Lower leg skin (tissue), 4 donors: ENCODE results near the gene GGACT. TPM values are rescaled to one million over a fixed set of nuclear protein-coding genes. Genes with fewer than 3 reads are reported as not detected.

Experiments
- DNase-seq, 2 donors: peaks; one replicate each; pipeline ENCODE4 v3.0.0-alpha.2; 2019; ENCODE audit warnings: low spot score in 2 of 2
- H3K4me3 ChIP-seq: fragments of 200-600 bp; sonication (generic); 2 replicates; pipeline ENCODE4 v1.5.1; 2017; ENCODE audit warnings: mild to moderate bottlenecking, low read depth; ENCODE audit not compliant: poor library complexity, severe bottlenecking
- CTCF ChIP-seq, 3 donors: fragments of 450-650 bp; IDR thresholded peaks; one replicate each; pipeline ENCODE4 v1.5.1; 2016; ENCODE audit warnings: antibody characterized with exemption in 3 of 3, mild to moderate bottlenecking in 3 of 3, moderate library complexity in 2 of 3
- POLR2A ChIP-seq, 2 donors: fragments of 450-650 bp; IDR thresholded peaks; one replicate each; pipeline ENCODE4 v1.6.1; 2016 to 2017; ENCODE audit warnings: antibody characterized with exemption in 2 of 2, mild to moderate bottlenecking in 1 of 2, moderate library complexity in 1 of 2
- WGBS, 2 donors: methylation state at CpG; one replicate each; pipeline ENCODE4 v1.1.5; 2018; 5-methylcytosine and 5-hydroxymethylcytosine counted together
- intact Hi-C: fragments of 100-400 bp; cut with DNase I; formaldehyde crosslinking; loops from one replicate; pipeline ENCODE4 v1.15.0; 2023; ENCODE audit warnings: low total_unique reads
- total RNA-seq, 4 donors: library from RNA; depleted of rRNA; stranded (reverse); fragments of >200 nt; gene quantifications; one replicate each; pipeline ENCODE4 v1.1.0, GENCODE V29; 2016

The GGACT gene
- total RNA-seq, 4 donors from 2014 or later = 1.5 to 3.6 (median 2.6) TPM

DNA sequence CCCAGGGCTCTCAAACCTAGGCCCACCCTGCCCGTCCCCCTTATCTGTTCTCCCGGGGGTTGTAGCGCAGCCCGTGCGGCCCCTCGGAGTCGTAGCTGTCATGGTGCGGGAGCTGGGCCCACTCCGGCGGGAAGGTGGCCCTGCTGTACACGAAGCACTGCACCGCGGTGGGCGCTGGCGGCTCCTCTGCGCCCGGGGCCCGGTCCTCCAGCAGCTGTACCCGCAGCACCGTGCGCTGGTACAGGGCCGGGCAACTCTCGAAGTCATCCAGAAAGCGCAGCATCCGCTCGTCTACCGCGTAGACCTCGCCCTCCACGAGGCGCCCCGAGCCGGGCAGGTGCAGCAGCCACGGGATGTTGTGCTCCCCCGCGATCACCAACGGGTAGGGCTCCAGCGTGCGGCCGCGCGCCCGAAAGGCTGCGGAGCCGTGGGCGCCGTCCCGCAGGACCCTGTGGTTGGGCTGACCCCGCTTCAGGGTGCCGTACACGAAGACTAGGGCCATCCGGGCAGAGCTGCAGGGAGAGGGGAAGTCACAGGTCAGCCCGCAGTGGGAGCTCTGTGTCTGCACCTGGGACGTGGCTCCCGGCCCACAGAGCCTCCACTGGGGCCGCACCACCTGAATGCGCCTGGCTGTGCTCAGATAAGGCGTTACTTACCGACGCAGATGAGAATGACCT is 56.4 kb downstream of the GGACT start:
- TF ChIP-seq CTCF (IDR thresholded peaks at IDR 0.05) = no peak
- no peak for TF ChIP-seq POLR2A (IDR thresholded peaks at IDR 0.05)
- no peak for DNase-seq
- WGBS, 2 donors = 96 to 97% methylated on average over 42 to 49 of the region's 60 CpGs
- no peak overlapping the region for H3K4me3 ChIP-seq
- intact Hi-C loops = no loop called here

- intact Hi-C loops = no loop called here
- TF ChIP-seq POLR2A (IDR thresholded peaks at IDR 0.05) (no peak), CTCF (IDR thresholded peaks at IDR 0.05) (no peak)
- DNase-seq = peak; percentile 46 to 91
- H3K4me3 ChIP-seq = no peak overlapping the region
- WGBS, 2 donors = 70 to 72% methylated on average over 11 of the region's 11 CpGs
These were observed 57.8 kb downstream of the GGACT start for GRCh38 chr13:100530671-100531213.

- DNase-seq = no peak
- intact Hi-C loops = no loop called here
- 93 to 96% methylated on average over 12 to 15 of the region's 15 CpGs for WGBS, 2 donors
- TF ChIP-seq CTCF (IDR thresholded peaks at IDR 0.05) = no peak
- no peak for TF ChIP-seq POLR2A (IDR thresholded peaks at IDR 0.05)
- no peak overlapping the region for H3K4me3 ChIP-seq
These were observed 58.8 kb downstream of the GGACT start for GRCh38 chr13:100529666-100530377.

DNA sequence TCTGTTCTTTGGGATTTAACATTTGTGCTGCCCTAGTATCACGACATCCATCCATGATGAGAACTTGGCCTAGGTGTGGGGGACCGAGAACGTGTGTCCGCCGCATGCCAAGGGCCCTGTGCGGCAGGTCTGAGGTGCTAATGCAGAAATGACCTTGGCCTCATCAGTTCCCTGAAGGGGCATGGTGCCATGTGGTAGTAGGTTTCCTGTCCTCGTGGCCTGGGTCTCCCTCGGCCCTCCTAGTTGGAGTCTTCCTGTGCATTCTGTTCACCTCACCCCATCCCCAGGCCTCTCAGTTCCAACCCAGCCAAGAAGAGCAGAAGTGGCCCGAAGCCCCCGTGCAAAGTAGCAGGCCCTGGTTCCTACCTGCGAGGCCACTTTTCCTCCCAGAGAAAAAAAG is 59.8 kb downstream of the GGACT start:
- 97 to 98% methylated on average over 11 of the region's 11 CpGs for WGBS, 2 donors
- TF ChIP-seq POLR2A (IDR thresholded peaks at IDR 0.05) = no peak
- no peak for TF ChIP-seq CTCF (IDR thresholded peaks at IDR 0.05)
- intact Hi-C loops = no loop called here
- no peak overlapping the region for H3K4me3 ChIP-seq
- DNase-seq = no peak

GRCh38 chr13:100528353-100528752 is 60.2 kb downstream of the GGACT start:
- no peak for DNase-seq
- H3K4me3 ChIP-seq = no peak overlapping the region
- WGBS, 2 donors = 92 to 93% methylated on average over 9 of the region's 9 CpGs
- no peak for TF ChIP-seq CTCF (IDR thresholded peaks at IDR 0.05)
- TF ChIP-seq POLR2A (IDR thresholded peaks at IDR 0.05) = no peak
- intact Hi-C loops = no loop called here
